Uterus (tissue), 2 donors: ENCODE data around the gene TSPAN6.

Experiments
- POLR2A ChIP-seq, 2 donors: fragments of 450-650 bp; IDR thresholded peaks; one replicate each; pipeline ENCODE4 v1.6.1; 2016; ENCODE audit warnings: antibody characterized with exemption in 2 of 2, mild to moderate bottlenecking in 1 of 2, moderate library complexity in 1 of 2
- TF ChIP-seq, protein P1 (sequence below), 4 experiments: fragments of 200-600 bp in 2 of 4; fragments of 450-650 bp in 2 of 4; sonication (generic) in 2 of 4; IDR thresholded peaks; one replicate each; pipeline ENCODE4 v1.5.1; 2016 to 2019; ENCODE audit warnings: antibody characterized with exemption in 4 of 4, mild to moderate bottlenecking in 2 of 4, moderate library complexity in 1 of 4

DNA sequence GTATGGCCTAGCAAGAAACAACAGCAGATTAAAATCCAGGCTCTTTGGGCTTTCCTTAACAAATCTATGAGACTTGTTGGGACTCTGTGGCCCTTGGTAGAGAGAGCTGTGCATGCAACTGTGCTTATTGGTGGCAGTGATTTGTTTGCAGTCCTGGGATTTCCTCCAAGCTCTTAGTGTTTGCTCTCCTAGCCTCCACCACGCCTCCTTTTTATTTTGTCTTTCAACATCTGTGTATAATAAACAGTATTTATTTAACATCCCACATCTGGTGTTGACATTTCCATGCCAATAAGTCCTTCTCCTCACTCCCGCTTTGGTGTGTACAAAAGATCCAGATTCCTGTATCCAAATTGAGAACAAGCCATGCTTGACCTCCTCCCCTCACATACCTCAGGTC is 48.7 kb downstream of the TSPAN6 start:
- TF ChIP-seq, protein P1, sequence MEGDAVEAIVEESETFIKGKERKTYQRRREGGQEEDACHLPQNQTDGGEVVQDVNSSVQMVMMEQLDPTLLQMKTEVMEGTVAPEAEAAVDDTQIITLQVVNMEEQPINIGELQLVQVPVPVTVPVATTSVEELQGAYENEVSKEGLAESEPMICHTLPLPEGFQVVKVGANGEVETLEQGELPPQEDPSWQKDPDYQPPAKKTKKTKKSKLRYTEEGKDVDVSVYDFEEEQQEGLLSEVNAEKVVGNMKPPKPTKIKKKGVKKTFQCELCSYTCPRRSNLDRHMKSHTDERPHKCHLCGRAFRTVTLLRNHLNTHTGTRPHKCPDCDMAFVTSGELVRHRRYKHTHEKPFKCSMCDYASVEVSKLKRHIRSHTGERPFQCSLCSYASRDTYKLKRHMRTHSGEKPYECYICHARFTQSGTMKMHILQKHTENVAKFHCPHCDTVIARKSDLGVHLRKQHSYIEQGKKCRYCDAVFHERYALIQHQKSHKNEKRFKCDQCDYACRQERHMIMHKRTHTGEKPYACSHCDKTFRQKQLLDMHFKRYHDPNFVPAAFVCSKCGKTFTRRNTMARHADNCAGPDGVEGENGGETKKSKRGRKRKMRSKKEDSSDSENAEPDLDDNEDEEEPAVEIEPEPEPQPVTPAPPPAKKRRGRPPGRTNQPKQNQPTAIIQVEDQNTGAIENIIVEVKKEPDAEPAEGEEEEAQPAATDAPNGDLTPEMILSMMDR (IDR thresholded peaks at IDR 0.05): no peak
- no peak for TF ChIP-seq POLR2A (IDR thresholded peaks at IDR 0.05)
